GM21360 (cell line): ENCODE data around the gene CNRIP1.
"Not testable (repeated sequence)": the region's sequence is repeated elsewhere in the genome, so short reads cannot be mapped to it uniquely, and the experiment has no call there.

Source experiments
- ATAC-seq: cut with Tn5 transposase; IDR thresholded peaks from one replicate; pipeline ENCODE4 v1.9.1; 2021; ENCODE audit warnings: mild to moderate bottlenecking, moderate library complexity; ENCODE audit not compliant: unreplicated experiment

The CNRIP1 gene

GRCh38 chr2:68319398-68320117 lies at the start of gene CNRIP1:
Gene CNRIP1, minus strand, starts transcription at chr2:68319949. Its CDS starts 549 bp downstream, at chr2:68319400.
- ATAC-seq = no peak

GRCh38 chr2:68369337-68369734 lies 49.6 kb upstream of the CNRIP1 start:
- ATAC-seq = no peak

- no peak for ATAC-seq
Observed at GRCh38 chr2:68368654-68369336, 49.0 kb upstream of the CNRIP1 start.

GRCh38 chr2:68367953-68368653 lies 48.4 kb upstream of the CNRIP1 start:
- no peak for ATAC-seq

- peak; percentile 40 for ATAC-seq
Observed at GRCh38 chr2:68366083-68366560, 46.4 kb upstream of the CNRIP1 start.

- ATAC-seq = peak; percentile 31
Observed at GRCh38 chr2:68365087-68365486, 45.3 kb upstream of the CNRIP1 start, which contains the start of gene PLEK. Gene PLEK, plus strand, starts transcription at chr2:68365282. Its CDS starts 70 bp downstream, at chr2:68365352.

GRCh38 chr2:68363721-68364120 lies 44.0 kb upstream of the CNRIP1 start:
- ATAC-seq = no peak

GRCh38 chr2:68362749-68363148 lies 43.0 kb upstream of the CNRIP1 start:
- ATAC-seq = no peak

- ATAC-seq = no peak
Observed at GRCh38 chr2:68362069-68362468, 42.3 kb upstream of the CNRIP1 start.

- ATAC-seq = no peak
Observed at GRCh38 chr2:68359889-68360288, 40.1 kb upstream of the CNRIP1 start.

- ATAC-seq = peak; percentile 61
Observed at GRCh38 chr2:68357605-68358337, 38.0 kb upstream of the CNRIP1 start.

- no peak for ATAC-seq
Observed at GRCh38 chr2:68356599-68357239, 37.0 kb upstream of the CNRIP1 start.

GRCh38 chr2:68352651-68353391 lies 33.1 kb upstream of the CNRIP1 start:
- no peak for ATAC-seq

- ATAC-seq = no peak
Observed at GRCh38 chr2:68351997-68352396, 32.2 kb upstream of the CNRIP1 start.

GRCh38 chr2:68349091-68349490 lies 29.3 kb upstream of the CNRIP1 start:
- ATAC-seq = not testable (repeated sequence)

- ATAC-seq = no peak
Observed at GRCh38 chr2:68345129-68345875, 25.6 kb upstream of the CNRIP1 start.

- no peak for ATAC-seq
Observed at GRCh38 chr2:68344031-68344430, 24.3 kb upstream of the CNRIP1 start.

- ATAC-seq = no peak
Observed at GRCh38 chr2:68342470-68342869, 22.7 kb upstream of the CNRIP1 start.

GRCh38 chr2:68341583-68341982 lies 21.8 kb upstream of the CNRIP1 start:
- no peak for ATAC-seq
